HPDE6-E6E7 (cell line): Measurements from ENCODE around the gene ERBB4.

Experiments used
- DNase-seq: peaks from one replicate; pipeline ENCODE4 v3.0.0; 2011; ENCODE audit warnings: missing footprints; ENCODE audit errors: extremely low spot score

ERBB4 gene

GRCh38 chr2:211423018-211423417, 1115.6 kb downstream of the ERBB4 start:
- no peak for DNase-seq

GRCh38 chr2:211417544-211417943, 1121.1 kb downstream of the ERBB4 start:
- no peak for DNase-seq

- no peak for DNase-seq
These were observed 1122.2 kb downstream of the ERBB4 start for GRCh38 chr2:211416373-211416772.

GRCh38 chr2:211413746-211414145, 1124.9 kb downstream of the ERBB4 start:
- no peak for DNase-seq

- DNase-seq: peak; percentile 67
These were observed 1130.1 kb downstream of the ERBB4 start for GRCh38 chr2:211408483-211408891.

GRCh38 chr2:211407076-211407475, 1131.5 kb downstream of the ERBB4 start:
- DNase-seq: peak; percentile 2

GRCh38 chr2:211405036-211405435, 1133.6 kb downstream of the ERBB4 start:
- DNase-seq: no peak

- no peak for DNase-seq
These were observed 1134.5 kb downstream of the ERBB4 start for GRCh38 chr2:211404098-211404497.

GRCh38 chr2:211401328-211401727, 1137.3 kb downstream of the ERBB4 start:
- no peak for DNase-seq

GRCh38 chr2:211397764-211398163, 1140.8 kb downstream of the ERBB4 start:
- no peak for DNase-seq

GRCh38 chr2:211396815-211397214, 1141.8 kb downstream of the ERBB4 start:
- DNase-seq: no peak

- DNase-seq: no peak
These were observed 1147.4 kb downstream of the ERBB4 start for GRCh38 chr2:211391189-211391567.

GRCh38 chr2:211390536-211391188, 1147.9 kb downstream of the ERBB4 start:
- no peak for DNase-seq

GRCh38 chr2:211387734-211388133, 1150.9 kb downstream of the ERBB4 start:
- no peak for DNase-seq

GRCh38 chr2:211380041-211380440, 1158.6 kb downstream of the ERBB4 start:
- DNase-seq: no peak

- DNase-seq: no peak
These were observed 1162.2 kb downstream of the ERBB4 start for GRCh38 chr2:211376410-211376809.

- no peak for DNase-seq
These were observed 1165.4 kb downstream of the ERBB4 start for GRCh38 chr2:211373203-211373602.

- DNase-seq: no peak
These were observed 1167.1 kb downstream of the ERBB4 start for GRCh38 chr2:211371465-211371864.

GRCh38 chr2:211368467-211368866, 1170.1 kb downstream of the ERBB4 start:
- no peak for DNase-seq

- DNase-seq: peak; percentile 15
These were observed 1170.9 kb downstream of the ERBB4 start for GRCh38 chr2:211367711-211368110.

GRCh38 chr2:211367293-211367692, 1171.3 kb downstream of the ERBB4 start:
- DNase-seq: peak; percentile 17

GRCh38 chr2:211364911-211365310, 1173.7 kb downstream of the ERBB4 start:
- DNase-seq: no peak

GRCh38 chr2:211361383-211361782, 1177.2 kb downstream of the ERBB4 start:
- DNase-seq: no peak

- DNase-seq: no peak
These were observed 1179.3 kb downstream of the ERBB4 start for GRCh38 chr2:211359347-211359746.
